NCI-H1092 treated with DMSO at 0.1 percent for 48 hours (cell line): ENCODE data around the gene ABHD16A.
A peak's percentile ranks its signal among the peaks of the same experiment; 100 is the strongest.

Experiments used
- DNase-seq: peaks from one replicate; lab custom pipeline; 2025; lab: John Stamatoyannopoulos, UW

ABHD16A gene

GRCh38 chr6:31662124-31662723, 40.9 kb downstream of the ABHD16A start:
- DNase-seq: no peak

DNA sequence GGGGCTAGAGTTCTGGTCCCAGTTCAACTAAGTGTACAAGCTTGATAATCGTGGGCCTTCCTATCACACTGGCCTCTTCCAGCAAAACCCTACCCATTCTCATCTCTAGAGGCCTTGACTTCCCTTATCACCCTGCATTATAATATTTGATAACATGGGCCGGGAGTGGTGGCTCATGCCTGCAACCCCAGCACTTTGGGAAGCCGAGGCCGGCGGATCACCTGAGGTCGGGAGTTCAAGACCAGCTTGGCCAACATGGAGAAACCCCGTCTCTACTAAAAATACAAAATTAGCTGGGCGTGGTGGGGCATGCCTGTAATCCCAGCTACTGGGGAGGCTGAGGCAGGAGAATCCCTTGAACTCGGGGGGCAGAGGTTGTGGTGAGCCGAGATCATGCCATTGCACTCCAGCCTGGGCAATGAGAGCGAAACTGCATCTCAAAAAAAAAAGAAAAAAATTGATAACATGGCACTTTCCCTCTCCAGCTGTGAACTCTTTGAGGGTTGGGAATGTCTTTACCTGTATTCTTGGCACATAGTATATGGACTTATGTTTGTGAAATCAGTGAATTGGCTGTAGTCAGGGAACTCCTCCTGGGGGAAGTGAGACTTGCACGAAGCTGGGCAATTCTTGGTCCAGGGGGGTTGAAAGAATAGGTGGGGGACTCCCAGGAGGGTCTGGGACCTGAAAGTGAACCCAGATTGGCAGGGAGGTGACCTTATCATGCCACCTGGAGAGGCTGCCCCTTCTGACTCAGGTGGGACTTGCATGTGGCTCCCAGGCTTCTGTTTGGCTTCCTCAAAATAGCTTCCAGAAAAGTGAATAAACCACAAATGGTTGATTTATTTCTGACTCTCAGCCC, 41.6 kb downstream of the ABHD16A start:
- no peak for DNase-seq

- DNase-seq: peak; percentile 56
Observed at GRCh38 chr6:31660381-31661261, 42.5 kb downstream of the ABHD16A start, which contains the start of gene C6orf47. Gene C6orf47, minus strand, starts transcription at chr6:31660778. Its CDS starts 831 bp downstream, at chr6:31659947.

DNA sequence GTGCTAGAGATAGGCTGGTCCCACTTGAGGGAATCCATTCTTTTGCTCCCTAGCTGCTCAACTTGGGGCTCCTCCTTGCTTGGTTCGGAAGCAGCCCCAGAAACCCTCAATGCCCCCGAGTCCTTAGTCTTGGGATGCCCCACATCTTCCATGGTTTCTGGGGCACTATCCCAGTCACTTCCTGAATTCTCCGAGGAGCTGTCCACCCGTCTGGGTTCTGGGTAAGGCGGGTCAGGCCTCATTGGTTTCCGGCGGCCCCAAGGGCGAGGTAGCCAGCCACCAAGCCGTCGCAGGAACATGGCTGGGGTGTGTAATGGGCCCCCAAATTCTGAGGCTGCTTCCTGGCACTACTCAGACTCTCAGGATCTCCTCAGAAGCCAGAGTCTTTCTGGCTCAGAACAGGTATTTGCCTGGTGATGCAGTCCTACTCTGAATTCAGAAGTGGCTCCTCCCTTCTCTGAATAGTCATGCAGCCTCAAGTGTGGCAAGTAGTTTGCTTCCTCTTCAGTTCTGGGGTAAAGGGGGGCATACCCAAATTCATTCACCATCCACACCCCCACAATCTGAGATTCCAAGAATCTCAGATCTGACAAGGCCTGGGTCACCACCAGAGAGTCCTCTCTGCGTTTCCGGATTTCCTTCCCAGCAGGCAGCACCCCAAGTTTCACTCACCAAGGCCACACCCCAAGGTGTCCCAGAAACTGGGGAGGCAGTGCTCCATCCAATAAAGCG, 43.3 kb downstream of the ABHD16A start:
- no peak for DNase-seq

DNA sequence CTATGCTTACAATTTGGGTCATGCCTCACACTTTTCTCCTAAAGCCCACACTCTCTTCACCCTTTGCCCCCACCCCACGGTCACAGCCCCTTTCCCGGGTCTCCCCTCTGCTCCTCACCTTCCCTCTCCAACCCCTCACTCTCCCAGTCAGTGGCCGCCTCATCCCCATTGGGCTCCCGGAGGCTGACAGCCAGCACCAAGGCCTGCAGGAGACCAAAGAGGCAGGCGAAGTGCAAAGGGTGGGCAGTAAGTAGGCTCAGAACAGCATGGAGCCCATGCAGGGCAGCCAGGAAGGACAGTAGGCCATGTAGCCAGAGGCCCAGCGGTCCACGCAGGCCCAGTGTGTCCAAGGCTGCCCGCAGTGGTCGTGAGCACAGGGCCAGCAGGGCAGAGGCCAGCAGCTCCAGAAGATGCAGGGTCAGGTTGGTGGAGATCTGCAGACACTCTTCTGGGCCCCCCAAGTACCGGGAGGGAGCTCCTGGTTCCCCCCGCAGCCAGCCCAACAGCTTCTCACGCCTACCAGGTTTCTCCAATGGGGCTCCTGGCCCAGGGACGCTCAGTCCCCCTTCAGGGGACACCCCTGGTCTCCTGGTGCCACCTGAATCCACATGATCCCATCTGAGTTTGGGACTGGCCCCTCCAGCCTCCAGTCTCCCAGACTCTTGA, 44.0 kb downstream of the ABHD16A start:
- DNase-seq: no peak

DNA sequence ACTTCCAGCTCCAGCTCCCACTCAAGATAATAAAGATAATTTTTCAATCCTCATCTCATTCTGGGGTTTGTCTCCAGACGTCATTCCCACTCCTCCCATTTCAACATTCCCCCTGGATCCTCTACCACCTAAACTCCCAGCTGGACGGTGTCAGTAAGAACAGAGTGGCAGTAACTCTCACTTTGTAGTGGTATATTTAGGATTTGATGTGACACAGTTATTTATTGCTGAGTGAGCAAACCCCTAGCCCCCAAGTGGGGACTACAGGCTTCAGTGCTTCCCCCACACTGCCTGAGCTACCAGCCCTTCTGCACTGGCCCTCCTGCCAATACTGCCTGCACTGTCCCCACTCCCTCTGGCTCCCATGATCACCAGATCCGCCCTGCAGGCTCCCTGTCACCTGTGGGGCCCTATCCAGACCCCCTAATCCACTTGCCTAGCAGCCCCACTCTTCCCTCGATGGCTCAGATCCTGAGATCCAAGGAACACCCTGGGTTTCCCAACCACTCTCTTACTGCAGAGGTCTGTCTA, 44.9 kb downstream of the ABHD16A start:
- no peak for DNase-seq

GRCh38 chr6:31657406-31658157, 45.5 kb downstream of the ABHD16A start:
- no peak for DNase-seq

DNA sequence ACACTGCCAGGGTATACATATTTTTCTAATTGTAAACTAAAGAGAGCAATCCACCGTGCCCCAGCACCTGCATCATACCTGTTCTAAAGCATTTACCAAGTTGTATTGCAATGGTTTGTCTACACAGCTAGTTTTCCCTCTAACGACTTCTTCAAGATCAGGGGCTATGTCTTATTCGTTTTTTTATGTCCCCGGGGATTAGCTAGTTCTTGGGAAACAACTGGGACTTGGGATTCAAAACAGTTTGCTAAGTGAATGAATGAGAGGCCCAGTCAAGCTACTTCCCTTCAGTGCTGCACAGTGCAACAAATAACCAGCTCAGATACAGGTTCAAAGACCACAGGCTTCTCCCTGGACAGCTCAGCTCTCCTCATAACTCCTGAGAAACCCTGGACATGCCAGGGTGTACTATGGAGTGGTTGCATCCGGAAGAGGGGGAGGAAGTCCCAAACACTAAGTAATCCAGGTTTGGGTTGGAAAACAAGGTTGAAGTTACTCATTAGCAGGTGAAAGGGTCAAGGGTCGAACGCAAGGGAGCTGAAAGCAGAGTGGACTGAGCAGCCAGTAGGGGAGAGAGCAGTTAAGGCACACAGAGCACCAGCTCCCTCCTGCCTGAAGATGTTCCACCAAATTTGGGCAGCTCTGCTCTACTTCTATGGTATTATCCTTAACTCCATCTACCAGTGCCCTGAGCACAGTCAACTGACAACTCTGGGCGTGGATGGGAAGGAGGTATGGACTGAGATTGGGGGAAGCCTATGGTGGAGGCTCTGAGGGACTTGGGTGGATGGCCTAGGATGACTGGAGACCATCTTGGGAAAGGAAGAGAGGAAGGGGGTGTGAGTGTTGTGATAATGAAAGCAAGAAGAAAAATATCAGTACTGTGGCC, 47.5 kb downstream of the ABHD16A start, which contains the start of gene APOM:
Gene APOM, plus strand, starts transcription at position 546 of the 889 bp plus-strand sequence. Its CDS starts 73 bp downstream, at position 619.
- DNase-seq: no peak

- no peak for DNase-seq
Observed at GRCh38 chr6:31654574-31655348, 48.4 kb downstream of the ABHD16A start.

GRCh38 chr6:31652925-31653724, 50.0 kb downstream of the ABHD16A start:
- DNase-seq: peak; percentile 96

DNA sequence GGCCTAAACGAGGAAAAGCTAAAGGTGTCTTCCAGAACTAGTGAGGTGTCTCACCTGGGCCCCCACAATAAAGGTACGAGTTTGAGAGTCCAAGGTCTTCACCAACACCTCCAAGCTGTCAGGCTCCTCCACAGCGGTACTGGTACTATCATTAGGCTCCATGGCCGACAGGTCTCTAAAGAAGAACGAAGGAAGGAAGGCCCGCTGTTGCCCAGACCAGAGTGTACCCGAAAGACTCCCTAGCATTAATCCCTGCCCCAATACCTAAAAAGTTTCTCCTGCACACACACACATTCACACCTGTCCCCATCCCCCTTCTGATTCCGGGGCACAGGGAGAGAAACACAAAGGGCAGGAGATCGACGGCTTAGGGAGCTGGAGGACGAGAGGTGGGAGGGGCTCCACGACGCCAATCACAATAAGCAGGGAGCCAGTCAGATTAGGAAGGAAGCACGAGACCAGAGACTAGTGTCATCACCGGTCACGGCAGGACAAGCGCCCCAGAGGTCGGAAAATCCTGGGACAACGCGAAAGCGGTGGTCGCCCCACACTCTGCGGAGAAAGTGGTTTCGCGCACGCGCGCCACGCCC, 51.4 kb downstream of the ABHD16A start:
- DNase-seq: peak; percentile 46

DNA sequence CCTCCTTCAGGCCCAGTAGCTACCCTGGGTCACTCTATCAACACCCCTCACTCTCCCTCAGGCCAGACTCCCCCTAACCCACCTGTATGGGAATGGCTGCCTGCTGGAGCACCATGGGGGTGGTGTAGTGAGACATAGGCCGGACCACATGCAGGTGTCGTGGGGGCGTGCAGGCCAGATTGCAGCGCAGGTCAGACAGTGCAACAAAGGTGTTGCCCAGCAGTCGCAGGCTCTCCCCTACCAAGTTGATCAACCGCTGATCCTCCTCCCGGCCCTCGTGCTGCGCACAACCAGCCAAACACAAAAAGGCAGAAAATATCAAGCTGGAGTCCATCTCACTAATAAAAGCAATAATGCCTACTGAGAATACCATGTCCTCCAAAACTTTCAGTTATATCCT, 57.8 kb downstream of the ABHD16A start:
- no peak for DNase-seq

GRCh38 chr6:31643818-31644454, 59.2 kb downstream of the ABHD16A start:
- DNase-seq: no peak

GRCh38 chr6:31642798-31643570, 60.1 kb downstream of the ABHD16A start:
- DNase-seq: no peak

- DNase-seq: no peak
Observed at GRCh38 chr6:31641370-31641769, 61.8 kb downstream of the ABHD16A start.

GRCh38 chr6:31640612-31641011, 62.5 kb downstream of the ABHD16A start:
- DNase-seq: no peak
